ENCODE measurements around the gene GGA1.

Gene GGA1

DNA sequence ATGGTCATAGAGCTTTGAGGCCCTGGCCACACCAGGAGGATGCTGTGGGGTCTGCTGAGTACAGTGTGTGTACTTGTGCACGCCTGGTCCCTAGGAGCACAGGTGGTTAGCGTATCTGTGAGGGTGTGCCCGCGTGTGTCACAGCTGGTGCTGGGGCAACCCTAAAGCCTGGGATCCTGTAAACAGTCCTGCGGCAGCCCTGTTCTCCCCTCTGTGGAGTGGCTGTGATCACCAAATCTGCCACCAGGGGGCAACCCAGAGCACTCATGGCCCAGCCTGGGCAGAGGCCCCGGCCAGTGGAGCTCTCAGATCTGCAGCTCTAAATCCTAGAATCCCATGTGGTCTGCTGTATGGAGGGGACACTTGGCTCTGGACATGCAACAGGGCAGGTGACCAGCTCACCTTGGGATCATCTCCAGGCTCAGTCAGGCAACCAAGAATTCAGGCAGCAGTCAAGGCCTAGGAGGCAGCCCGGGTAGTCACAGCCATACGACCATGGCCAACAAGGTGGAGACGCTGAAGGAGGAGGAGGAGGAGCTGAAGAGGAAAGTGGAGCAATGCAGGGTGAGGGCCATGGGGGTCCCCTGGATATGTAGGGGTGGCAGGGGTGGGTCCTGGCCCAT, 34.7 kb downstream of the GGA1 start:
- H3K27me3 ChIP-seq (replicated peaks): no peaks in the 10 kb centered on the region
- peak; percentile 66 for DNase-seq
- H3K27ac ChIP-seq: no peak overlapping the region
- in situ Hi-C loops (cut with HindIII; ENCODE audit: low pct_ligation_motif_present, low sequenced_read_pairs): no loop called here
- H3K36me3 ChIP-seq (replicated peaks): peaks cover 42% of the 10 kb centered on the region
- peak; percentile 96 for TF ChIP-seq CTCF (IDR thresholded peaks at IDR 0.05; ENCODE audit: low read depth, low read length, missing control alignments)
- no peak overlapping the region for H3K4me3 ChIP-seq (ENCODE audit: low read depth, low read length)

- in situ Hi-C loops (cut with HindIII; ENCODE audit: low pct_ligation_motif_present, low sequenced_read_pairs): no loop called here
- Histone ChIP-seq H3K27me3 (replicated peaks) (no peaks in the 10 kb centered on the region), H3K27ac (no peak overlapping the region), H3K4me3 (ENCODE audit: low read depth, low read length) (no peak overlapping the region), H3K36me3 (replicated peaks) (peaks cover 70% of the 10 kb centered on the region)
- DNase-seq: no peak
- no peak for TF ChIP-seq CTCF (IDR thresholded peaks at IDR 0.05; ENCODE audit: low read depth, low read length, missing control alignments)
Observed at GRCh38 chr22:37647317-37647716, 38.7 kb downstream of the GGA1 start.

DNA sequence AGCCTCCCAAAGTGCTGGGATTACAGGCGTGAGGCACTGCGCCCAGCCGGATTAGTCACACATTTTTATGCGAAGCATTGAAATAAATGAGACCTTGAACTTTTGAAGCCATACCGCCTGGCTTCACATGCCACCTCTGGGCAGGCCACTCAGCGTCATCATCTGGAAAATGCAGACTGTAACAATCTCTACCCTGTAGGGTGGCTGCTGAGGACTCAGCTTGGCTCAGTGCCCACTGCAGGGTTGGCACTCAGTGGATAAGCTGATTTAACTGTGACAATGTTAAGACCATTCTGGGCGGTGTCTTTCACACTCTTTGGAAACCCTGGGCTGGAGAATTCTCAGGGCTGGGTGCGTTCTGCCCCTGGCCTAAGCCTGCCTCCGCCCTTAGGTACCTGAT, 39.3 kb downstream of the GGA1 start:
- no peak overlapping the region for H3K4me3 ChIP-seq (ENCODE audit: low read depth, low read length)
- no peak for TF ChIP-seq CTCF (IDR thresholded peaks at IDR 0.05; ENCODE audit: low read depth, low read length, missing control alignments)
- H3K27me3 ChIP-seq (replicated peaks): no peaks in the 10 kb centered on the region
- in situ Hi-C loops (cut with HindIII; ENCODE audit: low pct_ligation_motif_present, low sequenced_read_pairs): no loop called here
- H3K36me3 ChIP-seq (replicated peaks): peaks cover 74% of the 10 kb centered on the region
- DNase-seq: no peak
- H3K27ac ChIP-seq: no peak overlapping the region

GRCh38 chr22:37650463-37651136, 42.0 kb downstream of the GGA1 start:
- Histone ChIP-seq H3K27me3 (replicated peaks) (no peaks in the 10 kb centered on the region), H3K36me3 (replicated peaks) (peaks cover 62% of the 10 kb centered on the region), H3K4me3 (ENCODE audit: low read depth, low read length) (no peak overlapping the region), H3K27ac (no peak overlapping the region)
- no peak for TF ChIP-seq CTCF (IDR thresholded peaks at IDR 0.05; ENCODE audit: low read depth, low read length, missing control alignments)
- in situ Hi-C loops (cut with HindIII; ENCODE audit: low pct_ligation_motif_present, low sequenced_read_pairs): no loop called here
- DNase-seq: no peak

GRCh38 chr22:37654563-37655251, 46.1 kb downstream of the GGA1 start:
- Histone ChIP-seq H3K36me3 (replicated peaks) (peaks cover 37% of the 10 kb centered on the region), H3K27me3 (replicated peaks) (no peaks in the 10 kb centered on the region), H3K4me3 (ENCODE audit: low read depth, low read length) (no peak overlapping the region), H3K27ac (no peak overlapping the region)
- DNase-seq: no peak
- in situ Hi-C loops (cut with HindIII; ENCODE audit: low pct_ligation_motif_present, low sequenced_read_pairs): no loop called here
- TF ChIP-seq CTCF (IDR thresholded peaks at IDR 0.05; ENCODE audit: low read depth, low read length, missing control alignments): no peak
